GM12874 (cell line): ENCODE results near the gene TMSB15C.
"Not testable (repeated sequence)": the region's sequence is repeated elsewhere in the genome, so short reads cannot be mapped to it uniquely, and the experiment has no call there.

Experiments
- CTCF ChIP-seq: IDR thresholded peaks from 2 replicates; pipeline ENCODE4 v1.5.1; 2011; ENCODE audit warnings: low read depth, mild to moderate bottlenecking, control low read depth, low read length, moderate library complexity; ENCODE audit not compliant: insufficient read depth

Gene TMSB15C

DNA sequence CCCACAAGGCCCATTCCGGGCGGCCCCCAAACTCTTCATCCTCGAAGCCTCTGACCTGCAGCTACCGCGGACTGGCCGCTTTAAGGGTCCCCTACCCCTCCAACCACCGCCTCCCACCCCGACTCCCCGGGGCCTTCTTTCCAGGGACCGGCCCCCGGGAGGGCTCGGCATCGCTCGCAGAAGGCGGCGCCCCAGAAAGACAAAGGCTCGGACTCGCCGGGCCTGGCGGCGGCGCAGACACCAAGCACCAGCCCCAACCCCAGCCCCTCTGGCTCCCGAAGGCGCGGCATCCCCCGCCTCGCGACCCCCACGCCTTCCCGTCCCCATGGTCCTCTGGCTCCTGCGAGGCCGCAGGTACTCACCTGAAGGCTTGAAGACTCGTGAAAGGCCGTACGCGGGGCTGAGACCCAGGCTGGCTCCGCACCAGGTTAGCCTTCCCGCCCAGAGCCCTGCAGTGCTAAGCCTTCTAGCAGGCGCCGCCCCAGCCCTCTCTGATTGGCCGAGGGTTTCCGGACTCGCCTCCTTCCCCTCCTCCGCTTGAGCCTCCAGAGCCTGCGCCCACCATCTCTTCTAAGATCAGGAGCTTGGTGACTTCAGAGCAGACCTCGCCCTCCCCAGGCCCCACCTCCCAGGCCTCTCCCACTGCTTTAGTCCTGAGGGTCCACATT is at the start of gene TMSB15C:
Gene TMSB15C (minus strand): TSS at position 459 of the 668 bp plus-strand sequence.
- not testable (repeated sequence) for TF ChIP-seq CTCF

DNA sequence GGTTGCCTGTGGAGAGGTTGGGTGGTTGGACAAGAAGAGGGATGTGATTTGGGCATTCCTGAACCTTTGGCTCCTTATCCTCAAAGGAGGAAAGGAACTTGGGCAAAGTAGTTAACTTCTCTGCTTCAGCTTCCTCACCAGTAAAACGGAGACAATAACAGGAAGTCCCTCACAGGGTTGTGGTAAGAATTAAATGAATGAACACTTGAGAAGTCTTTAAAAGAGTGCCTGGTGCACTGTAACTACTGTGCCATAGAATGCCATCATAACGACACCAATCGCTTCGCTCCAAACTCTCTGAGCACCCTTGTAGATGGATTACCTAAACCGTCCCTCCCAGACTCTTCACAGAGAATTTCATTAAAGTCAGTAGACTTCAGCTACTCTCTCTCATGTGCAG is 46.8 kb upstream of the TMSB15C start:
- no peak for TF ChIP-seq CTCF

GRCh38 chrX:104118765-104119164 is 42.7 kb upstream of the TMSB15C start:
- no peak for TF ChIP-seq CTCF

DNA sequence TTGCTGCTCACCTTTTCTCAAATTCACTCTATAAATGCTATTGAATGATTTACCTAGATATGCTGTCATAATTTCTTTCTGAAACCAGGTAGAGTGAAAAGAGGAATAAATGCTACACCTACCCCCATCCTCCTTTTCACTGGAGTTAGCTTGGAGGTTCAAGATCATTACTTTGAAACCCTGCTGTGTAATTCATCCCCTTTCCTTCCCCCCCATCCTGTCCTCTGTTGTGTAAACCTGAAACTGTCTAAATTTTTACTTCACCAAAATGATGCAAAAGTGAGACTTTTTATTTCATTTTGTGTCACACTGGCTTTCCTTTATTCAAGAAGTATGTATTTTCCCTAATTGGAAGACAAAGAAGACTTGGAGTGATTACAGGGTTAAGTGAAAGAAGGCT is 41.7 kb upstream of the TMSB15C start:
- no peak for TF ChIP-seq CTCF

GRCh38 chrX:104113222-104113965 is 37.4 kb upstream of the TMSB15C start:
- peak; percentile 57 for TF ChIP-seq CTCF

DNA sequence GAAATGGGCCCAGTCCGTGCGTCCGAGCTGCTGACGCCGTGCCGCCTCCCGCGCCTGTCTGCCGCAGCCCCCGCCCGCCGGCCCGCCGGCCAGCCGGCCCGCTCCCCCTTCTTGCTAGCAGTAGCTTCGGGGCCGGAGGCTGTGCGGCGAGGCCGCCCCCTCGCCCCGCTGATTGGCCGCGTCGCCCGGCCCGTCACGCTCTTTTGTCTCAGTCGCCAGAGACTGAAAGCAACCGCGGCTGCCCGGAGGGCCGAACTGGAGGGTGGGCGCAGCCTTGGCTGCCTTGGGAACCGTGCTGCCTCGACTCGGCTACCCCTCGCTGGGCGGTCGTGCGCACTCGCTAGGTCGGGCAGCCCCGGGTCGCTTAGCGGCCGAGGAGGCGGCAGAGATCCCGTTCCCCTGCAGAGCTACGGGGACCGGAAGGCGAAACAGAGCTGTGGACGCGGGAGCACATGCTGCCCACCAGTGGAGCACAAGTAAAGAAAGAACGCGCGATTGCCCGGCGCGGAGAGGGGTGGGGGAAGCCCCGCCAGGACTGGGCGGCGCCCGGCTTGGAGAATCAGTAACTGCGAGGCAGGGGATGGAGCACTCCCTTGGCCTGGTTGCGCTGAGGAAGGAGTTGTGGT is 36.4 kb upstream of the TMSB15C start, which contains the start of gene ZCCHC18:
Gene ZCCHC18 (plus strand): TSS at position 198 of the 626 bp plus-strand sequence. CDS start 1,589 bp downstream, outside the sequence.
- TF ChIP-seq CTCF, result no peak

DNA sequence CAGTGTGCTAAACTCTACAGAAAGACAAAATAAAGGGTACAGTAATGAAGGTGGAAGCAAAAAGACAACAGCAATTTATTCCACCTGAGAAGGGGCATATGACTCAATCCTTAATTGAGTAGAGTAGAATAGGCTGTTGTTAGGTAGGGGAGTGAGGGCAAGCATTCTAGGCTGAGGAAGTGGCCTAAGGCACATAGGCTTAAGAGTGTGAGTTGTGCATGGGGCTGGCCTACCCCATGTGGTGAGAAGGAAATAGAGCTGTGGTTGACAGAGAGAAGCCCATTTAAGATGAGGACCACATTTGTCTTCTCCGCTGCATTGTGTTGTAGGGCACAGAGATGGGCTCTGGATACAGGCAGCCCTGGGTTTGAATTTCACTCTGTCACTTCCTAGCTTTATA is 32.9 kb upstream of the TMSB15C start:
- no peak for TF ChIP-seq CTCF
